ENCODE data around the gene CCDC116.
"Not testable (repeated sequence)": the region's sequence is repeated elsewhere in the genome, so short reads cannot be mapped to it uniquely, and the experiment has no call there.

Gene CCDC116

DNA sequence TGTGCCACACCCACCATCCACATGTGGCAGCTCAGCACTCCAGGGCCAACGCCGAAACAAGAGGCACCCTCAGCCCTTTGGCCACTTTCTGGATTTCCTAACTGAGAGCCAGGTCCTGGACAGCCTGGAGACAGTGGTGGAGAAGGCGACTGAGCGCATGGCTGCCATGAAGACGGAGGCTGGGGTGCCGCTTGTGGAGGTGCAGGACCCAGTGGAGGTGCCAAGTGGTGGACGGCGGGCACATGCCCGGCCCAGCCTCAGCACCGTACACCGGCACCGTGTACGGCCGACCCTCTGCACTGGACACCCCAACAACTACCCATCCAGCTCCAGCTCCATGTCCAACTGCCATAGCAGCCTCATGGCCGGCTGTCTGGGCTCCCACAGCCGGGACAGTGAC, 1.5 kb downstream of the CCDC116 start:
- no peak for DNase-seq

- DNase-seq = no peak
Observed at GRCh38 chr22:21634844-21635243, 2.3 kb downstream of the CCDC116 start.

- DNase-seq = no peak
Observed at GRCh38 chr22:21635771-21636510, 3.4 kb downstream of the CCDC116 start.

DNA sequence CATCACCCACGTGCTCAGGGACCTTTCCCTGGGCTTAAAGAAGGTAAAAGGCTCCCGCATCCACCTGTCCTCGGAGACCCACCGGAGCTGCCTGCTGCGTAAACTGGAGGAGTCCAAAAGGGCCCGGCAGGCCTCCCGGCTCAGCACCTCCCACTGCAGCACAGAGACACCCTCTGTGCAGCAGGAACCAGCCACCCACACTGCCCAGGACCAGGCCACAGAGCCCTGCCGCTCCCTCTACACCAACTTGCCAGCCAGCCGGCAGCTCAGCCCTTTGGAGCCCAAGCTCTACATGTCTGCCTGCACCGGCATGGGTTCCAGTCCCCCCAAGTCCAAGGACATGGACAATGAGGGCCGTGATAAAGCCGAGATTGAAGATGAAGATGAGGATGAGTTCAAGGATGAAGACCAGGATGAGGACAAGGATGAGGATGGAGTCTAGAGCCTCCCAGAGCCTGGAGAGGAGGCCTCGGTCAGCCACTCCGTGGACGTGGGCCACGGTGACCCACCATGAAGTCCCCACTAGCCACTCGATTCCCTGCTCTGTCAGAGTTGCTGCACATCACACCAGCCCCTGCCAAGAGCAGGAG, 4.2 kb downstream of the CCDC116 start:
- no peak for DNase-seq

GRCh38 chr22:21637450-21637849, 4.9 kb downstream of the CCDC116 start:
- not testable (repeated sequence) for DNase-seq

DNA sequence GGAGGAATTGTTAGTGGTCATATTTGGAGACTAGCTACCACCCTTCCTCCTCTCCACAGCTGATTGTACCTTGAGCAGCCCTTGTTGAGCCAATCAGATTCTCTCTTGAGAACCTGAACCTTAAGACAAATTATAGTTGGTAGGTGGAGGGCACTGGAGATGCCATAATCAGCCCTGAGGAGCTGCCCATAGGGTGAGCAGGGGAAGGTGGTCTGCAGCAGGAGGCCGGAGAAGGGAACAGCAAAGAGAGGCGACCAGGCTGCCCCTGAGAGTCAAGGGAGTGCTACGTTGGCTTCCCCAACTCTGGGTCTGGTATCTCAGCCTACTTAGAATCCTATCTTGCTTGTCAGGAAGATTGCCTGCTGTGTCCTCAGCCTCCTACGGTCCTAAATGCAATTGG, 6.8 kb downstream of the CCDC116 start:
- DNase-seq = no peak

DNA sequence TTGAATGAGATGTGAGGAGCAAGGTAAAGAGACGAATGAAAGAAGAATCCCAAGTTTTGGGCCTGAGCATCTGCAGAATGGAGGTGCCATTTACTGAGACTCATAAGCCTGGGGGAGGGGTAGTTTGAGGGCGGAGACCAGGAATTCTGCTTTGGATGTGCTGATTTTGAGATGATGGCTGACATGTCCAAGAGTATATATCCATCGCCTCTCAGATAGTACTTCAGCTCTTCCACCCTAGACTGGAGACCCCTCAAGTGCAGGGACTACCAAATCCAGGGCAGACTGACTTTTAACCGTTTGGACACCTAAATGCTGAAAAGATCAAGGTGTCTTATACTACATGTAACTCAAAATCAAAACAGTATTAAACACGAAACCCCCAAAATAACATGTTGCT, 8.2 kb downstream of the CCDC116 start:
- DNase-seq = no peak

DNA sequence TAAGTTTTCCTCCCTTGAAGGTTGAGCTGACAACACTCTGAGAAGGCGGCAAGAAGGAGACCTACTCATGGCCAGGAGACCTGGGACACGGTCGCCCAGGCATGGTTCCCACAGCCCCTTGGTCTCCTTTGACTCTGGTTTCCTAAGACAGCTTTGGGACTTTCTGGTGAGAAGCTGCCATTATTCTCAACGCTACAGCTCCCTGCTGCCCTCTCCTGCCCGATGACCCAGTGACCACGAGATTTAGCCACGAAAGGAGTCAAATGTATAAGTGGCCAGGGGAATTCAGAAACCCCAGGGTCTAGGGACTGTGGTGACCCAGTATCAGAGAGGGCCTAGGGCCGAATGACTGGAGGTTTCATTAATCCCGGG, 8.8 kb downstream of the CCDC116 start:
- no peak for DNase-seq

DNA sequence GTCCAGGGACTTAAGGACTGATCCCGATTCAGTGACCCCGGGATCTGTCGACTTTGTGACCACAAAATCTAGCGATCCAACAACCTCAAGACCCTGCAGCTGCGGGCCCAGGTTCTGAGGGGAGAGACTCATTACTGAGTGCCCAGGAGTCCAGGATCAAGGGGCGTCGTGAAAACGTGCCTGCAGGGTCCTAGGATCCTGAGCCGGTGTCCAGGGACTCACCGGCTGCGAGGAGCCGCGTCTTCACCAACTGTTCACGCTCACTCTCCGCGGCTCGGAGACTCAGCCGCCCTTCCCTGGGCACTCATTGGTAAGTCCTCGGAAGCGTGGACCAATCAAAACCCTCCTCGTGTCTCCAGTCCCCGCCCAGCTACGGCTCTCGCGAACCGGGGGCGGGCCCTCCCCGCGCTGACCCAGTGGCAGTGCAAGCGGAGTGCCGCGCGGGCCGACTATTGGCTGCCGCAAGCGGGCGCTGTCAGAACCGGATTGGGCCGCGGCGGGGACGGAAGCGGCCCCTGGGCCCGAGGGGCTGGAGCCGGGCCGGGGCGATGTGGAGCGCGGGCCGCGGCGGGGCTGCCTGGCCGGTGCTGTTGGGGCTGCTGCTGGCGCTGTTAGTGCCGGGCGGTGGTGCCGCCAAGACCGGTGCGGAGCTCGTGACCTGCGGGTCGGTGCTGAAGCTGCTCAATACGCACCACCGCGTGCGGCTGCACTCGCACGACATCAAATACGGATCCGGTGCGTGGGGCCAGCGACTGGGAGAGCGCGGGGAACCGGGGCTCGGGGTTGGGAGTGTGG, 9.4 kb downstream of the CCDC116 start, which contains the start of gene SDF2L1:
SDF2L1 (plus strand) TSS at position 514 of the 795 bp plus-strand sequence; CDS start at position 549, 35 bp downstream.
- DNase-seq = peak; percentile 99

DNA sequence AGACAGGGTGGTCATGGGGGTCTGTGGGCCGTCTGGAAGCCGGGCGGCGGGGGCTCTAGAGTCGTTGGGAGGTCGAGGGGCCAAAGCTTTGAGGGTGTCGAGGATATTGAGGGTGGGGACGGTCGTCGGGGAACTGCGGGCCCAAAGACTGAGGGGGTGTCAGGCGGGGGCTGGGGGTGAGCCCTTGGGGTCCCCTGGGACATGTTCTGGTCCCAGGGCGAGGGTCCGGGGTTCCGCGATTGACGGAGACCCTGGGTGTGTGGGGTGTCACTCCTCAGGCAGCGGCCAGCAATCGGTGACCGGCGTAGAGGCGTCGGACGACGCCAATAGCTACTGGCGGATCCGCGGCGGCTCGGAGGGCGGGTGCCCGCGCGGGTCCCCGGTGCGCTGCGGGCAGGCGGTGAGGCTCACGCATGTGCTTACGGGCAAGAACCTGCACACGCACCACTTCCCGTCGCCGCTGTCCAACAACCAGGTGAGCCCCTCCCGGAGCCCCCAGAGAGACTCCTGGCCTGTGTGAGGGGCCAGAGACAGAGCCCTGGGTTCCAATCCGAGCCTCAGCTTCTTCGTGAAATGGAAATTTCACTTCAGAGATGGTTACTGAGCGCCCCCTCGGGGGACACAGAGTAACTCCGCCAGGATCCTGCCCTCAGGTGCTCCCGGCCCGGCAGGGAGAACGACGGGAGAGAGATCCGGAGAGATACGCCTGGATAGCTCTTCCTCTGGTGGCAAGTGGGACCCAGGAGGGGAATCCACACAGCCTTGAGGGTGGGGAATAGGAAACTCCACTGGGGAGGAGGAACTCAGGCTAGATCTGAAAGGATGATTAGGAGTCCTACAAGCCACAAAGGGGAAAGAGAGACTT, 10.3 kb downstream of the CCDC116 start:
- DNase-seq = peak; percentile 77

DNA sequence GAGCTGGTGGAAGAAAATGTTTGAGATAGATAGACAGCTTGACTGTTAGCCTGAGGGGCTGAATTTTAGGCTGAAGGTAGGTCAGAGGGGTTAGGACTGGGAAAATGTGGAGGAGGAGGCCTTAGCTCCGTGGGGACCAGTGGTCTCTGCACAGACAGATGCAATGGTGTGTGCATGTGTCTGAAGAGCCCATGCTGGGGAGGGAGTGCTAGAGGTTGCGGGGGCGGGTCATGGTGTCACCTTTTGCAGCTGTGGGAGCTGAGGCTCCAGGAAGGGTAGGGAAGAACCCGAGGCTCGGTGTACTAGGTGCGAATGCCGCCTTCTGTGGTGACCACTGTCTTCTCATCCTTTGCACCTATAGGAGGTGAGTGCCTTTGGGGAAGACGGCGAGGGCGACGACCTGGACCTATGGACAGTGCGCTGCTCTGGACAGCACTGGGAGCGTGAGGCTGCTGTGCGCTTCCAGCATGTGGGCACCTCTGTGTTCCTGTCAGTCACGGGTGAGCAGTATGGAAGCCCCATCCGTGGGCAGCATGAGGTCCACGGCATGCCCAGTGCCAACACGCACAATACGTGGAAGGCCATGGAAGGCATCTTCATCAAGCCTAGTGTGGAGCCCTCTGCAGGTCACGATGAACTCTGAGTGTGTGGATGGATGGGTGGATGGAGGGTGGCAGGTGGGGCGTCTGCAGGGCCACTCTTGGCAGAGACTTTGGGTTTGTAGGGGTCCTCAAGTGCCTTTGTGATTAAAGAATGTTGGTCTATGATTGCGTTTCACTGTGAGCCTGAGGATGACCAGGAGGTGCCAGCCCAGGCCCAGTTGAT, 11.2 kb downstream of the CCDC116 start:
- no peak for DNase-seq

DNA sequence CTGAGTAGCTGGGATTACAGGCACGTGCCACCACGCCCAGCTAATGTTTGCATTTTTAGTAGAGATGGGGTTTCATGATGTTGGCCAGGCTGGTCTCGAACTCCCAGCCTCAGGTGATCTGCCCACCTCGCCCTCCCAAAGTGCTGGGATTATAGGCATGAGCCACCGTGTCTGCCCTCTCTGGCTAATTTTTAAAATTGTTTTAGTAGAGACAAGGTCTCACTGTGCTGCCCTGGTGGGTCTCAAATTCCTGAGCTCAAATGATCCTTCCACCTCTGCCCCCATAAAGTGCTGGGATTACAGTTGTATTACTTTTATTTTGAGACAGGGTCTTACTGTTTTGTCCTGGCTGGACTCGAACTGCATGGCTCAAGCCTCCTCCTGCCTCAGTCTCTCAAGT, 13.0 kb downstream of the CCDC116 start:
- not testable (repeated sequence) for DNase-seq

DNA sequence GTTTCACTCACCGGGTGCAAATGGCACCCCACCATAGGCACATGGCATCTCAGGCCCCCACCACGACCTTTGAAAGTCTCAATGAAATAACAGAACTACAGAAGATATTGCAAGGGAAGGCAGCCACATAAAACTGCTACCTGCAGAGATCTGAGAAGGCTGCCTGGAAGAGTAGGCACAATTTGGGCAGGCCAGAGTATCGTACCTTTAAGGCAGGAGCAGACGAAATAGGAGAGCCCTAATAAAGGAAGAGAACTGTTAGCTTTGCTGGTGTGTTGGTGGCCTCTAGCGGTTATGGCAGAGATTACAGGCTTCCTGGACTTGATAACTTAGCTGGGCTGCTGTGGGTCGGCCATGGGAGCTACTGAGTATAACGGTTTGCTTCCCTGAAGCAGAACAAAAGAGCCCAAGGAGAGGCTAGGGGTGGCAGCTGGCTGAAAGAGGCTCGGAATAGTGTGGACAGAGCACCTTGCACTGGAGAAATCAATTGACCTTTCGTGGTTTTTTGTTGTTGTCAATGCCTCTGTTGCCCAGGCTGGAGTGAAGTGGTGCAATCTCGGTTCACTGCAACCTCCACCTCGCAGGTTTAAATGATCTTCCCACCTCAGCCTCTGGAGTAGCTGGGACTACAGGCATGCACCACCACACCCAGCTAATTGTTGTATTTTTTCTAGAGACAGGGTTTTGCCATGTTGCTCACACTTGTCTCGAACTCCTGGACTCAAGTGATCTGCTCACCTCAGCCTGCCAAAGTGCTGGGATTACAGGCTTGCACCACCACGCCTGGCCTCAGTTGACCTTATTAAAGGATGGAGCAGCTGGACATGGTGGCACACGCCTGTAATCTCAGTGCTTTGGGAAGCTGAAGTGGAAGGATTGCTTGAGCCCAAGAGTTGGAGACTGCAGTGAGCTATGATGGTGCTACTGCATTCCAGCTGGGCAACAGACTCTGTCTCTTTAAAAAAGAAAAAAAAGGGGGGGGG, 14.3 kb downstream of the CCDC116 start:
- DNase-seq = peak; percentile 86

- no peak for DNase-seq
Observed at GRCh38 chr22:21650280-21650679, 17.7 kb downstream of the CCDC116 start.

DNA sequence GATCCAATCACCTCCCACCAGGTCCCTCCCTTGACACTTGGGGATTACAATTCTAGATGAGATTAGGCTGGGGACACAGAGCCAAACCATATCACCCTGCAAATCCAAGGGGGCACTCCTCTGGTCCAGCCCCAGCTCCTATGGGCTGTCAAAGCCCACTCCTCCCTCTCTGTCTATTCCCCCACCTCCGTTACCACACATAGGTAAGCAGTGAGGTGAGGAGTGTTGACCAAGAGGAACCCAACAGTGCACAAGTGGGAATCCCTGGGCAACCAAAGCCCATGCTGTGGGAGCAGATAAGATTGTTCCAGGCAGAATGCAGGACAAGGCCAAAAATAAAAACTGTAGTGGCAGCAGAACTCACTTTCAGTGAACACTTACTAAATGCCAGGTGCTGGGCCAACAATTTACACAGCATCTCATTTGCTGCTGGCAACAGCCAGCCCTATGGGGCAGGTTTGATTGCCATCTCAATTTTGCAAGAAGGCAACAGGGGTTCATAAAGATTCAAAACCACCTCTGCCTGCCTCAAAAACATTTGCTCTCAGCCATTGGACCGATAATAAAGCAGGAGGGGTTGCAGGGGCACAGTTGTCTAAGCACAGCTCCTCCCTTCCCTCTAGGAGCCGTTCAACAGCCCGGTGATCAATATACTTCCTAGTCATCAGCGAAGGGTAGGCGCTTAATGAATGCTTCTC, 18.4 kb downstream of the CCDC116 start:
- DNase-seq = peak; percentile 35

- DNase-seq = no peak
Observed at GRCh38 chr22:21651521-21652009, 19.0 kb downstream of the CCDC116 start.

GRCh38 chr22:21652010-21652546, 19.5 kb downstream of the CCDC116 start:
- peak; percentile 95 for DNase-seq

DNA sequence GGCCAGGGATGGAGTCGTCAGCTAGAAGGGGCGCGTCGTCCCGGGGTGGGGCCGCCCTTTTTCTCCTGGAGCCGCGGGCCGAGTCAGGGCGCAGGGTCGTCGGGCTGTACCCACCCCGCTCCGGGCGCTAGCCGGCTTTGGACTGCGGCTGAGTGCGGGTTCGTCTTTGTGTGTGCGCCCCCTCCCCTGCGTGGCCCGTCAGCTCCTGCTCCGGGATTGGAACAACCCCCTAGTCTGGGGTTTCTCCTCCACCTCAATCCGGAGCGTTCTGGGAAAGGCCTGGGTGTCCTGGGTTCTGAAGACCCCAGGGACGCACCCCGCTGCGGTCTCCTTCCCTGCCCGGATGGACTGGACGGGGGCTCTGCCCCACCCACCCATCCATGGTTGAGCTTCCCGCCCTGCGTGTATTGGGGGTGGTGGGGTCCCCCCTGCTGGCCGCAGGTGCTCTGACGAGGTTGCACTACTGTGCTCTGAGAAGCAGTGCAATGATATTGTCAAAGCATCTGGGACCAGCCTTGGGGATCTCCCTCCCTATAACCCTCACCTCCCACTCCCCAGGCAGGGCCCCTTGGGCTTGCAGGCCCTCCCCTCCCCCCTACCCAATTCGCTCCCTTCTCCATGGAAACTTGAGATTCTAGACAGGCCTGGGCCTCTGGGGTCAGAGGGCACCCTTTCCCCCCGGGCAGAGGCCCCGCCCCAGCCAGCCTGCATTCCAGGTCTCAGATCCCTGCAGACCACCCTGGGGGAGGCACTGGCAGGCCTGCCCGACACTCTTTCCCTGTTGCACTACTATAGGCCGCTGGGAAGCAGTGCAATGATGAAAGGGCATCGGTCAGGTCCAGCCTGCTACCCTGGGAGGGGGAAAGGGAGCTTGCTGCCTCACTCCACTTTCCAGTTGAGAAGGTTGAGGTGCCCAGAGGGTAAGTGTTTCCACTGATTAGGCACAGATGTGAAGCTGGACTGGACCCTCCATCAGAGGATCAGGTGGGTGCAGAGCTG, 20.3 kb downstream of the CCDC116 start:
- DNase-seq = no peak
